Measurements from ENCODE around the gene C5orf15.

C5orf15 gene

DNA sequence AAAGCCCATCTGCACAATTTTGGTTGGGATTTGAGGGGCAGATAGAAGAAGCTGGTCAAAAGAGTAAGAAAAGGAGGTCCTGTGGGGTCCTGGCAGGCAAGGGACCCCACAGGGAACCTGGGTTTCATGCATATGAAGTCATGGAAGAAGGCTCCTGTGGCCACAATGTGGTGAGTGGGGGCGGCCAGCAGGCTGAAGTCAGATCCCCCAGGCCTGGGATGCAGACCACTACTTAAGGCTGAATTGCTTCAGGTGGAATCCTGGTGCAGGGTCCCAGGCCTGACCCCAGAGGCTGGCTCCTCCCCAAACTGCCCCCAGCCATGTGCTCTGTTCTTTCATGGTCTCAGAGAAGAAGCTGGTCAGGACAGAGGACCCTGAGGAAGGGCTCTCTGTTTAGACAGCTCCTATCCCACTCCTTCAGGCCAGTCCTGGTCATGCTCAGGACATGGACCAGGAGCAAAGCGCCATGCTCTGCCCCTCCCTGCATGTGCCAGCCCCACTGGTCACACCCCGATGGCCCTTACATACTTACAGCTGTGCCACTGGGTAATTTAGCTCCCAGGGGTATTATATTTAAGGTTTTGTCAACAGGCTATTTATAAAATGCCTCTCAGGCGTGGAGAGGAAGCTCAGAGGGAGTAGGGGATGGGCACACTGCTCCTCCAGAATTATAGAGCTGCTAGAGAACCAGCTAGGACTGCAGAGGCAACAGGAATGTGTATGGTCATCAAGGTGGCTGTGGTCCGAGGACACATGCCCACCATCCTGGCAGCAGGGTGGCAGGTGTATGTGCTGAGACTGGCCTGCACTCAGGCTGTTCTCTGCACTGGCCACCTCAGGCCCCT lies 33.4 kb downstream of the C5orf15 start:
- H3K9ac ChIP-seq (ENCODE audit: low read depth, low read length), result no peak overlapping the region
- no peaks in the 10 kb centered on the region for H3K36me3 ChIP-seq (ENCODE audit: insufficient read depth, low read length)
- no peak overlapping the region for H3K27ac ChIP-seq (ENCODE audit: low read length)
- H3K4me3 ChIP-seq (ENCODE audit: low read depth in 1 of 2, low read length in 2 of 2), result no peak overlapping the region
- no peak overlapping the region for H3K4me2 ChIP-seq (ENCODE audit: insufficient read depth, low read length)
- no peaks in the 10 kb centered on the region for H3K79me2 ChIP-seq (ENCODE audit: insufficient read depth, low read length)
- ATAC-seq (ENCODE audit: insufficient read depth, low read depth) (no peak), DNase-seq (no peak)
- H3K27me3 ChIP-seq (ENCODE audit: insufficient read depth, low read length, poor library complexity), result peaks cover 2% of the 10 kb centered on the region
- H2AFZ ChIP-seq (ENCODE audit: low read depth, low read length), result no peak overlapping the region
- no peaks in the 10 kb centered on the region for H3K4me1 ChIP-seq (ENCODE audit: insufficient read depth, low read length)
- H4K20me1 ChIP-seq (ENCODE audit: insufficient read depth, low read length), result no peaks in the 10 kb centered on the region; the same call in 1 of the 2 replicates
- no peaks in the 10 kb centered on the region for H3K9me3 ChIP-seq (ENCODE audit: insufficient read depth, low read length, severe bottlenecking)
- TF ChIP-seq, protein P1, sequence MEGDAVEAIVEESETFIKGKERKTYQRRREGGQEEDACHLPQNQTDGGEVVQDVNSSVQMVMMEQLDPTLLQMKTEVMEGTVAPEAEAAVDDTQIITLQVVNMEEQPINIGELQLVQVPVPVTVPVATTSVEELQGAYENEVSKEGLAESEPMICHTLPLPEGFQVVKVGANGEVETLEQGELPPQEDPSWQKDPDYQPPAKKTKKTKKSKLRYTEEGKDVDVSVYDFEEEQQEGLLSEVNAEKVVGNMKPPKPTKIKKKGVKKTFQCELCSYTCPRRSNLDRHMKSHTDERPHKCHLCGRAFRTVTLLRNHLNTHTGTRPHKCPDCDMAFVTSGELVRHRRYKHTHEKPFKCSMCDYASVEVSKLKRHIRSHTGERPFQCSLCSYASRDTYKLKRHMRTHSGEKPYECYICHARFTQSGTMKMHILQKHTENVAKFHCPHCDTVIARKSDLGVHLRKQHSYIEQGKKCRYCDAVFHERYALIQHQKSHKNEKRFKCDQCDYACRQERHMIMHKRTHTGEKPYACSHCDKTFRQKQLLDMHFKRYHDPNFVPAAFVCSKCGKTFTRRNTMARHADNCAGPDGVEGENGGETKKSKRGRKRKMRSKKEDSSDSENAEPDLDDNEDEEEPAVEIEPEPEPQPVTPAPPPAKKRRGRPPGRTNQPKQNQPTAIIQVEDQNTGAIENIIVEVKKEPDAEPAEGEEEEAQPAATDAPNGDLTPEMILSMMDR (IDR thresholded peaks at IDR 0.05; ENCODE audit: borderline replicate concordance, extremely low read depth, low read length, poor library complexity, severe bottlenecking), result no peak
- no peak for TF ChIP-seq EZH2 (IDR thresholded peaks at IDR 0.05; ENCODE audit: borderline replicate concordance, low read depth, low read length, severe bottlenecking)

DNA sequence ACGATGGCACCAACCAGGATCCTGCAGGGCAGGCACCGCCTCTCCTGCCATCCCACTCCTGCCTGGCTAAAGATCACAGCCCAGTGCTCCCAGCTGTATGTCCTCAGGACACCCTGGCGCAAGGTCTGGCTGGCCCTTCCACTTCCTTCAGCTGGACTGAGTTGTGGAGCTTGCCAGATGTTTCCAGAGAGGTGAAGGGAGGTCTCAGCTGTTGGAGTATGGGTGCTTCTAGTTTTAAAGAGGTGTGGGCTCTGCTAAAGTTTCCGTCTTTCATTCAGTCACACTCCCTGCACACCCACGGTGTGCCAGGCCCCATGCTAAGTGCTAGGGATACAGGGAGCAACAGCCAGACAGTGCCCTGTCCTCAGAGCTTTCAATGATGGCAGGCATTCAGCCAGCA lies 34.1 kb downstream of the C5orf15 start:
- Histone ChIP-seq H3K27ac (ENCODE audit: low read length) (no peak overlapping the region), H4K20me1 (ENCODE audit: insufficient read depth, low read length) (no peaks in the 10 kb centered on the region; the same call in 1 of the 2 replicates), H3K9ac (ENCODE audit: low read depth, low read length) (no peak overlapping the region), H3K36me3 (ENCODE audit: insufficient read depth, low read length) (no peaks in the 10 kb centered on the region), H3K4me1 (ENCODE audit: insufficient read depth, low read length) (no peaks in the 10 kb centered on the region), H3K9me3 (ENCODE audit: insufficient read depth, low read length, severe bottlenecking) (no peaks in the 10 kb centered on the region), H3K4me2 (ENCODE audit: insufficient read depth, low read length) (no peak overlapping the region), H2AFZ (ENCODE audit: low read depth, low read length) (no peak overlapping the region), H3K27me3 (ENCODE audit: insufficient read depth, low read length, poor library complexity) (peaks cover 2% of the 10 kb centered on the region), H3K4me3 (ENCODE audit: low read depth in 1 of 2, low read length in 2 of 2) (no peak overlapping the region), H3K79me2 (ENCODE audit: insufficient read depth, low read length) (no peaks in the 10 kb centered on the region)
- no peak for TF ChIP-seq EZH2 (IDR thresholded peaks at IDR 0.05; ENCODE audit: borderline replicate concordance, low read depth, low read length, severe bottlenecking)
- TF ChIP-seq, protein P1 (IDR thresholded peaks at IDR 0.05; ENCODE audit: borderline replicate concordance, extremely low read depth, low read length, poor library complexity, severe bottlenecking), result no peak
- no peak for DNase-seq
- ATAC-seq (ENCODE audit: insufficient read depth, low read depth), result no peak

GRCh38 chr5:133933670-133934295 lies 34.6 kb downstream of the C5orf15 start:
- H3K9me3 ChIP-seq (ENCODE audit: insufficient read depth, low read length, severe bottlenecking), result no peaks in the 10 kb centered on the region
- H3K79me2 ChIP-seq (ENCODE audit: insufficient read depth, low read length), result no peaks in the 10 kb centered on the region
- DNase-seq (no peak), ATAC-seq (ENCODE audit: insufficient read depth, low read depth) (no peak)
- no peak overlapping the region for H3K4me2 ChIP-seq (ENCODE audit: insufficient read depth, low read length)
- H3K36me3 ChIP-seq (ENCODE audit: insufficient read depth, low read length), result no peaks in the 10 kb centered on the region
- no peak overlapping the region for H3K27ac ChIP-seq (ENCODE audit: low read length)
- no peak overlapping the region for H3K9ac ChIP-seq (ENCODE audit: low read depth, low read length)
- H4K20me1 ChIP-seq (ENCODE audit: insufficient read depth, low read length), result no peaks in the 10 kb centered on the region; the same call in 1 of the 2 replicates
- H3K27me3 ChIP-seq (ENCODE audit: insufficient read depth, low read length, poor library complexity), result peaks cover 2% of the 10 kb centered on the region
- TF ChIP-seq, protein P1 (IDR thresholded peaks at IDR 0.05; ENCODE audit: borderline replicate concordance, extremely low read depth, low read length, poor library complexity, severe bottlenecking), result no peak
- no peak for TF ChIP-seq EZH2 (IDR thresholded peaks at IDR 0.05; ENCODE audit: borderline replicate concordance, low read depth, low read length, severe bottlenecking)
- H3K4me3 ChIP-seq (ENCODE audit: low read depth in 1 of 2, low read length in 2 of 2), result no peak overlapping the region
- no peak overlapping the region for H2AFZ ChIP-seq (ENCODE audit: low read depth, low read length)
- no peaks in the 10 kb centered on the region for H3K4me1 ChIP-seq (ENCODE audit: insufficient read depth, low read length)
